ENCODE results near the gene MRPS26.
A peak's percentile ranks its signal among the peaks of the same experiment; 100 is the strongest.
"Not testable (repeated sequence)": the region's sequence is repeated elsewhere in the genome, so short reads cannot be mapped to it uniquely, and the experiment has no call there.

The MRPS26 gene

DNA sequence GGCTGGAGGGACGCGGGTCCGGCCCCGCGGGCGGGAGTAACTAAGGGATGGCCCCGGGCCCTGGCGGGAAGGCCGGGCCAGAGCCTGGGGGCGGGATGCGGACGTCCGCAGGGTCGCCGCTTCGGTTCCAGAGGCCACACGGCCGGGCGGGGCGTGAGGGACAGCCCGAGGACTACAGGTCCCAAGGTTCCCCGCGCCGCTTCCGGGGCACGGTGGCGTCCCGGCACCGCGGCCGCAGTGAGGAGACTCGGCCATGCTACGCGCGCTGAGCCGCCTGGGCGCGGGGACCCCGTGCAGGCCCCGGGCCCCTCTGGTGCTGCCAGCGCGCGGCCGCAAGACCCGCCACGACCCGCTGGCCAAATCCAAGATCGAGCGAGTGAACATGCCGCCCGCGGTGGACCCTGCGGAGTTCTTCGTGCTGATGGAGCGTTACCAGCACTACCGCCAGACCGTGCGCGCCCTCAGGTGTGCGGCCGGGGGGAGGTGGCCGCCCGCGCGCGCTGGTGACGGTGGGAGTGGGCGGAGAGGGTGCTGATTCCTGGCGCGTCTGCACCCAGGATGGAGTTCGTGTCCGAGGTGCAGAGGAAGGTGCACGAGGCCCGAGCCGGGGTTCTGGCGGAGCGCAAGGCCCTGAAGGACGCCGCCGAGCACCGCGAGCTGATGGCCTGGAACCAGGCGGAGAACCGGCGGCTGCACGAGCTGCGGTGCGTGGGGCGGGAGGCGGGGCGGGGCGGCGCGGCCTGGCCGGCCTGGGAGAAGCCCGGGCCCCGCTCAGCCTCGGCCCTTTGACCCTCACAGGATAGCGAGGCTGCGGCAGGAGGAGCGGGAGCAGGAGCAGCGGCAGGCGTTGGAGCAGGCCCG, at the start of gene MRPS26:
Gene MRPS26 (plus strand): TSS at position 237 of the 861 bp plus-strand sequence. CDS start 17 bp downstream, at position 254.
- no peak for FAIRE-seq

DNA sequence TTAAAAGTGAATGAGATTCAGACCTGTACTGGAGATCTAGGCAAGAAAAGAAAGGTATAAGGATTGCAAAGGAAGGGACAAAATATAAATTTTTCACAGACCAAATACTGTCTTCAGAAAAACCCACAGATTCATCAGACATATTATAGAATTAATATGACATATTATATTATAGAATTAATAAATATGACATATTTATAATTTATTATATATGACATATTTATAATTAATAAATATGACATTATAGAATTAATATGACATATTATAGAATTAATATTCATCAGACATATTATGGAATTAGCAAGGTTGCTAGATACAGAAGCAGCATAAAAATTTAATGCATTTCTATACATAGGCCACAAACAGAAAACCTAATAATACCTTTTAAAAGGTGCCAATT, 47.1 kb upstream of the MRPS26 start:
- no peak for FAIRE-seq

DNA sequence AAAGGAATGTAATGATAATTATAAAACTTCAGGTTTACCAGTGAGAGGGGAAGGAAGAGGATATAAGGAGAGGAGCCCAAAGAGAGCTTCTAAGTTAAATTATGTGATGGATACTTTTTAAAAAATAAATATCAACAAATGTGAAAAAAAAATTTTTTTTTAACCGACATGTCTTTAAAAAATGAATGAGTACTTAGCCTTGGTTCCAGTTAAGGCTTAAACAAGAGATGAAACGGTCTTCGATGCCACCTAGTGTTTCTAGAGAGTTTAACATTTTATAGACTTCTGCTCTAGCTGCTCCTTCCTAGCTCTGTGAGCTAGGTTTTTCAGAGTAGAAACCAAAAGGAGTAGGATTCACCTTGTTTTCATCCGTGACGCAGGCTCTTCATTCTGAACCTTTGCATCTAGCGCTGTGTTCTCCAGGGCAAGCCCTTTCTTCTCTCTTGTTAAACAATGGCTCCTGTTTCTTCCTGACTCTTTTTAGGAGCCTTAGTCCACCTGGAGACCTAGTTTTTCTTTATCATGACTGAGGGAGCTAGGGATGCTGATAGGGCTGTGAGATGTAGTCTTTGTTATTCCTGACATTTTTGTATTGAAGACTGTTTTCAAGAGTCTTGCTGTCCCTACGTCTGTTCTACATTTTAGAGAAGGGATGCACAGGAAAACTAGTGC, 44.9 kb upstream of the MRPS26 start:
- peak; percentile 75 for FAIRE-seq

DNA sequence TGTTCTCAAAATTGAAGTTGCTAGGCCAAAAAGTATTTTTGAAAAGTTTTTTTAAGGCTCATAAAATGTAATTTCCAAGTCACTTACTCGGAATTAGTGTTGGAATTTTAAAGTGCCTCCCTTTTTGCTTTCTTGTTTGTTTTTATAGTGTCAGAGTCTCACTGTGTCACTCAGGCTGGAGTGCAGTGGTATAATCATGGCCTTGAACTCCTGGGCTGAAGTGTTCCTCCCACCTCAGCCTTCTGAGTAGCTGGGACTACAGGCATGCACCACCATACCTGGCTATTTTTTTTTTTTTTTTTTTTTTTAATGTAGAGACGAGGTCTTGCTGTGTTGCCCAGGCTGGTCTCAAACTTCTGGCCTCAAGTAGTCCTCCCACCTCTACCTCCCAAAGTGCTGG, 42.4 kb upstream of the MRPS26 start:
- no peak for FAIRE-seq

DNA sequence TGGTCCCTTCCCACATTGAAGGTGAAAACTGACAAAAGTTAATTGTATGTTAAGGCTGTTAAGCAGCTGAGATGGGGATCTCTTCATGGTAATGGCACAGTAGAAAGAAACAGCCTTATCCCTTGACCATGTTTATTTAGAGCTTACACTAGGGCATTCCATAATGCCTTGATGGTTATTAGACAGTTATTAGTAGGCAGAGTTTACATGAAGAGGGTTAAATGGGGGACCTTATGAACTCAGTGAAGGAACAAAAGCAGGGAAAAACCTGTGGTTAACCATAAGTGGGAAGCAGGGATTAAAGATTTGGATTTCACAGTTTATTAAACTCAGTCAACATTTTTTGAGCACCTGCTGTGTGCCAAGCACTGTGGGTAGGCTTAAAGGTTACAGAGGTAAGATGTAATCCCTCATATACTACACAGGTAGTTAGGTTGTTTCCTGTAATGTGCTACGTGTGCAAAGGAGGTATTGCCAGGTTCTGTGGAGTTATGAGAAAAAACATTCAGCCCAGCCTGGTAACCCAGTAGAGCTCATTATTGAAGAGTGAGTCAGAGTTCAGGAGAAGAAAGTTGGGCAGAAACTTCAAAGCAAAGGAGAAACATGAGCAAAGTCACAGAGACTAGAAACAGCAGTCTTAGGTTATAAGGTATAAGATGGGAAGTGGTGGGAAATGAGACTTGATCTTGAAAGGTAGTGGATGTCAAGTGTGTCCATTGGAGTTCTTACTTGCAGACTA, 34.7 kb upstream of the MRPS26 start:
- FAIRE-seq, result no peak

DNA sequence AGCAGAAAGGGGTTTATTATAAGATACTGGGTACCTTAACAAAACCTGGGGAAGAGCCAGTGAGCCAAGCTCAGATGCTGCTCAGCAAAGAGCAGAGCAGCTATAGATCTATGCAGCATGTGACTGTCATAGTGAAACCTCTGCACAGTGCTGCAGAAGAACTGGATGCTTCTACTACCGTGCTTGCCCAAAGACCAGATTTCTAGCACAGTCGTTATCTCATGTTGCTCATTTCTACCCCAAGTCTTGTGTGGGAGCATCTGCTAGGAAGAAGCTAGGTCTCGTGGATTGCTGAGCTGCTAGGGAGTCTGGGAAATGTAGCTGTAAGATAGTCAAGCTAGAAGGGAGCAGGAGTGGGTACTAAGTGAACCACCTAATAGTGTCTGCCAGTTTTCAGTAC, 34.1 kb upstream of the MRPS26 start:
- FAIRE-seq, result no peak

DNA sequence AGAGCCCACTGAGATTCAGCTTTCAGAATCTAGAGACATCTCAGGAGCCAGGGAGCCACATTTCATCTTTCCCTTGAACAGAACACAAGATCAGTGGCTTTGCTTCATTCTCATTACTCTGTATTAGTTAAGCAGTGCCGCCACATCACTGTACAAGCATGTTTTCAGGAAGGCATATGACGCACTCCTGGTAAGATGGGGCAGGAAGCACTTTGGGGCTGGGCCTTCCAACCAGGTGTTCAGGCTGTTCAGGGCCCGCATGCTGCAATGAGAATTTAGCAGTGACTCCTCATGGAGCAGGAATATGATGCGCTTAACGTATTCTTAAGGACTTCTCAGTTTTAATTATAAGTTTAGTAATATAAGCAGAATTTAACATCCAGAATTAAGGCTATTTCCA, 32.1 kb upstream of the MRPS26 start:
- FAIRE-seq, result no peak

DNA sequence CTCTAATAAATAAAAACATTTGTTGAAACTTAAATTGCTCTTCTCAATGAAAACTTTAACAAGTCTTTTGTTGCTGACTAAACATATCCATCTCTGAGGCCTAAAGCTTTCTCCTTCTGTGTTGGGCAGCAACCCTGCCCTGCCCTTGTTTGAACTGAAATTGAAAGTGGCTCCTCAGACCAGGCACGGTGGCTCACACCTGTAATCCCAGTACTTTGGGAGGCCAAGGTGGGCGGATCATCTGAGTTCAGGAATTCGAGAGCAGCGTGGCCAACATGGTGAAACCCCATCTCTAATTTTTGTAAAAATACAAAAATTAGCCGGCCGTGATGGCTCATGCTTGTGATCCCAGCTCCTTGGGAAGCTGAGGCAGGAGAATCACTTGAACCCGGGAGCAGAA, 31.7 kb upstream of the MRPS26 start:
- no peak for FAIRE-seq

DNA sequence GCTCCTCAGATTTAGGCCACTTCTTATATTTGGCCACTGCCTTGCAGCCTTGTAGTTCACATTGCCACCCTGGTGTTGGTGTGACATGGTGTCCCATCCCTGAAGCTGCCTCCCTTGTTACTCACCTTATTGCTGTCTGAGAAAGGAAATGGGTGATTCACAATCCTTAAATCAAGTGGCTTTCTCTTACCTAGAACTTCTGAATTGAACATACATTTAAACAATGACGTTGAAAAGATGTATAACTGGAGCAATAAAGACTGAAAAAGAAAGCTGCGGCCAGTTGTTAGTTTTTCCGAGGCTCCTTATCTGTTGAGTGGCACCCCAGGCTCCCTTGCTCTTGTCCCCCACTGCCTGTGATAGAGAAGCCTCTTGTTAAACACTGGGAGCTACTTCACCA, 31.2 kb upstream of the MRPS26 start:
- no peak for FAIRE-seq

DNA sequence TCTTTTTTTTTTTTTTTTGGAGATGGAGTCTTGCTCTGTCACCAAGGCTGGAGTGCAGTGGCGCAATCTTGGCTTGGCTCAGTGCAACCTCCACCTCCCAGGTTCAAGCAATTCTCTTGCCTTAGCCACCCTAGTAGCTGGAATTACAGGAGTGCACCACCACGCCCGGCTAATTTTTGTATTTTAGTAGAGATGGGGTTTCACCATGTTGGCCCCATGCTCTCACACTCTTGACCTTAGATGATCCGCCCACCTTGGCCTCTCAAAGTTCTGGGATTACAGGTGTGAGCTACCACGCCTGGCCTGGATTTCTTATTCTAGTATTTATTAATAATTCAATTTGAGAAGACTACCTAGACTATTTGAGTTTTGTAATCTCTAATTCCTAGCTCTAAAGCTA, 30.6 kb upstream of the MRPS26 start:
- not testable (repeated sequence) for FAIRE-seq

DNA sequence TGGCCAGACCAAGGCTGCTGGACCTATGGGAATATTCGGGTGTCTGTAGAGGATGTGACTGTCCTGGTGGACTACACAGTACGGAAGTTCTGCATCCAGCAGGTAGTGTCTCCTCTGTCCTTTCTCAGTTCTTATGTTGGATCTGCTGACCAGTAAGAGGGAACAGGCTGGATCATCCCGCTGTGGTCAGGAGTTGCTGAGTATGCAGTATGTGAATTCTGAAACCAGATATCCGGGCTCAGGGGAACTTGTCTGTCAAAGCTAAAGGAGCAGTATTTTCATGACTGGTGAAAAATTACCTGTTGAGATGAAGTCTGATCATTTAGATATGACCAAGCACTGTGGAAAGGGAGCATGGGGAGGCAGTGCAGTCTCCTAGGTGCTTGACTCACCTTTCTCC, 24.5 kb upstream of the MRPS26 start:
- no peak for FAIRE-seq

DNA sequence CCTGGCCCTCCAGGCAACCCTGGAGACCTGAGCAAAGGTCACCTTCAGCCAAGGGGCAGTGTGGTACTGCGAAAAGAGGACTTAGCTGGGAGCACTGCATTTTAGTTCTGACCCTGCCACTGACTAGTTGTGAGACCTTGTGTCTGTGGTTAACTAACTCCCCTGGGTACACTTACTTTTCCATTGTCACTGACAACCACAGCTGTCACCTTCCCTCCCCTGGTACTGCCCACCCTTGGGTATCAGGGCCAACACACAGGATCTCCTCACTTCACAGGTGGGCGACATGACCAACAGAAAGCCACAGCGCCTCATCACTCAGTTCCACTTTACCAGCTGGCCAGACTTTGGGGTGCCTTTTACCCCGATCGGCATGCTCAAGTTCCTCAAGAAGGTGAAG, 24.1 kb upstream of the MRPS26 start:
- FAIRE-seq, result no peak

DNA sequence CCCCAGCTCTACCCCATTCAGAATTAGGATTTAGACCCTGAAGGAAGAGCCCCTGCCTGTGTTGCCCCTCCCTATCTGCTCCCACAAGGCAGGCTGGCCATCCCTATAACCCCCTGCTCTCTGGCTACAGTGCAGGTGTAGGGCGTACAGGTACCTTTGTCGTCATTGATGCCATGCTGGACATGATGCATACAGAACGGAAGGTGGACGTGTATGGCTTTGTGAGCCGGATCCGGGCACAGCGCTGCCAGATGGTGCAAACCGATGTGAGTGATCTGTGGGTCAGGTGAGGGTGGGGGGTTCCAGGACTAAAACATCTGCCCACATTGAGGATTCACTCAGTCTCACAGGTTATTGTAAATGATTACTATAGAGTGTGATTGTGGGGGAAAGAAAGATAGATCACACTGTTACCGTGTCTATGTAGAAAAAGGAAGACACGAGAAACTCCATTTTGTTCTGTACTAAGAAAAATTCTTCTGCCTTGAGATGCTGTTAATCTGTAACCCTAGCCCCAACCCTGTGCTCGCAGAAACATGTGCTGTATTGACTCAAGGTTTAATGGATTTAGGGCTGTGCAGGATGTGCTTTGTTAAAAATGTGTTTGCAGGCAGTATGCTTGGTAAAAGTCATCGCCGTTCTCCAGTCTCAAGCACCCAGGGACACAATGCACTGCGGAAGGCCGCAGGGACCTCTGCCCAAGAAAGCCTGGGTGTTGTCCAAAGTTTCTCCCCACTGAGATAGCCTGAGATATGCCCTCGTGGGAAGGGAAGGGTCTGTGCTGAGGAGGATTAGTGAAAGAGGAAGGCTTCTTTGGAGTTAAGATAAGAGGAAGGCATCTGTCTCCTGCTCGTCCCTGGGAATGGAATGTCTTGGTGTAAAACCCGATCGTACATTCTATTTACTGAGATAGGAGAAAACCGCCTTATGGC, 23.0 kb upstream of the MRPS26 start:
- not testable (repeated sequence) for FAIRE-seq

DNA sequence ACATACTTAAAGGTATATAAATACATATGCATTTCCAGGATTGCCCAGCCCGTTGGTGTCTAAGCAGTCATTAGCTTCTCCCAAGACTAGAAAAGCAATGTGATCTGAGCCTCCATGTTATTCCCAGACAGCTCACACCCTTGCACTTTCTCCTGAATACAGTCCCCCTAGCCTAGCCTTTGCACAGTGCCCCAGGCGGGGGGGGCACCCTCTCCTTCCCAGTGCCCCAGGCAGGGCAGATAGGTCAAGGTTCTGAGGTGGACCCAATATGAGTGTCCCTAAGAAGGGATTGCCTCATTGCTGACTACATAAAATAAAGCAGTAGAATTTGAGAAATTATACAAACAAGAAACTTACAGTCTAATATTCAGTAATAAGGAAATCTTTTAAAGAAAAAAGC, 17.9 kb upstream of the MRPS26 start:
- FAIRE-seq, result no peak

DNA sequence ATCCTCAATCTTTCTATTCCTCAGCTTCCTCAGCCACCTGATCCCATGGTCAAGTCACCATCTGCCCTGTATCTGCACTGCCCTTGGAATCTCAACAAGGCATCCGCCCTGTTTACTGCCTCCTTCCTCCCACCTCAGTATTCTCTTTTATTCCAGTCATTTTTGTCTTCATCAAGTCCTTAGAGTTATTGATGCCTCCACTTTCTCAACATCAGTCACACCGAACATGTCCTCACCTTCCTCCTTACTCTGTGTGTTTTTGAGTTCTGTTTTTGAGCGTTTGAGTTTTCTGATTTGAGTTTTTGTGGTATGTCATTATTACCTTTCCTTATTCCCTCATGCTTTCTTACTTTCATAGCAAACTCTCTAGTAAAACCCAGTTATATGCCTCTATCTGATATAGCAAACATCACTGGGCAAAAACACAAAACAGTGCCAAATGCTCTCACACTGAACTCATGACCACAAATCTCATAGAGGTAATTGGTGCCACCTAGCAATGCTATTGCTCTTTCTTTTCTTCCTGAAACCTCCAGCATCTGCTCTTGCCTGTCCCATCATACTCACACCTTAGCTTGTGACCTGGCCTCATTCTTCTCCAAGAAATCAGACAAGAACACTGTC, 14.2 kb upstream of the MRPS26 start:
- FAIRE-seq, result no peak

DNA sequence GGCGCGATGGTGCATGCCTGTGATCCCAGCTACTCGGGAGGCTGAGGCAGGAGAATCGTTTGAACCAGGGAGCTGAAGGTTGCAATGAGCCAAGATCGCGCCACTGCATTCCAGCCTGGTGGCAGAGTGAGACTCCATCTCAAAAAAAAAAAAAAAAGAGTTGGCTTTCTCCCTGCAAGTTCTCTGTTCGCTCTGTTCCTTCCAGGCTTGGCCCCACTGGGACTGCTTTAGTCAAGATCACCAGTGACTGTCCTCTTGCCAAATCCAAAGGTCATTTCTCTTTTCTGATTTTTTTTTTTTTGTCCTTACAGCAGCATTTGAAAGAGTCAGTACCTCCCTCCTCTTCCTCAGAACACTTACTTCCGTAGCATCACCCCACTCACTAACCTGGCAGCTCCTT, 13.2 kb upstream of the MRPS26 start:
- no peak for FAIRE-seq

DNA sequence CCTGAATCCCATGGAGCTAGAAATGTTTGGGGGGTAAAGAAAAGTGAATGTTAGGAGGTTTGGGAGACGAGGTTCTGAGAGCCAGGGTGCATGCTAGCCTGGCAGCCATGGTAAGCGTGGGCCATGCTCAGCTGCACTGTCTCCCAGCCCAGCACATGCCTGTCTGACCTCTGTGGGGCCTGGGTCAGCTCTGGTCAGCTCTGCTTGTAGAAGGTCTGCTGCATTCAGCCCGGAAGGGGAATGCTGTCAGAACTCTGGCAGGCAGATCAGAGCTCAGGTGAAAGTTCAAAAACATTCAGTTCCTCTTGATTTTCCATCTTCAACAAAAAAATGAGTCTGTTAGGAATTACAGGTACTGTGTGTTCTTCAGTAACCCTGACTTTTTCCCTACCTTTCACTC, 8.2 kb upstream of the MRPS26 start:
- FAIRE-seq, result no peak

DNA sequence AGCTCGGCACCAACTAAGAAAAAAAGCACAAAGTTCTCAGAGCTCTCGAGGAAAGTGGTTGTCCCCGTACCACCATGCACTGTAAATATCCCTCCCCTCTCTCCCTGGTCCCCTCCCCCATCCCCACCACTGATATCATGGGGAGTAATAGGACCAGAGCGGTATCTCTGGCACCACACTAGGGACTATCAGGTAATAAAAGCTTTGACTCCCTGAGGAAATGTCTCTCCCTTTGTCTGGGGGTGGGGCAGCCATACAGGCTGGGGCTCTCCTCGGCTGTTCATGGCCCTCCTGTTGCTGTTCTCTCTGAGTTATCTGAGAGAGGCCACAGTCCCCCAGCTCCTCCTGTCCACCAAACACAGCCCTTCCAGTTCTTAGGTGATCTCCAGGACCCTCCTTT, 7.4 kb upstream of the MRPS26 start:
- FAIRE-seq, result no peak

DNA sequence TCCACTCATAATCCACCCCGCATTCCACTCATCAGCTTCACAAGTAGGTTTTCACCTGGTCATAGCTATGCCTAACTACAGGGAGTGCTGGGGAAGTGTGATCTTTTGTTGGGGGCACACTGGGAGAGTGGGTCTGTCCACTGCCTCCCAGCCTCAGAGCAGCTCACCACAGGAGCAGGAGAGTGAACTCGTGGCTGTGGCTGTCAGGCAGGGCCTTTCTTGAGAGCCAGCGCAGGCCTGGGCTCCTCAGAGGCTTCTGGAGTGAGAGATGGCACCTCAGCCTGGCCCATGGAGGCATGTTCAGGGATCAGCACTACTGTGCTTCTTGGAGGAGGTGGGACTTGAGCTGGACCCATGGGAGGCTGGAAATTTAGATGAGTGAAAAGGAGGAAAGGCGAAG, 6.4 kb upstream of the MRPS26 start:
- no peak for FAIRE-seq

DNA sequence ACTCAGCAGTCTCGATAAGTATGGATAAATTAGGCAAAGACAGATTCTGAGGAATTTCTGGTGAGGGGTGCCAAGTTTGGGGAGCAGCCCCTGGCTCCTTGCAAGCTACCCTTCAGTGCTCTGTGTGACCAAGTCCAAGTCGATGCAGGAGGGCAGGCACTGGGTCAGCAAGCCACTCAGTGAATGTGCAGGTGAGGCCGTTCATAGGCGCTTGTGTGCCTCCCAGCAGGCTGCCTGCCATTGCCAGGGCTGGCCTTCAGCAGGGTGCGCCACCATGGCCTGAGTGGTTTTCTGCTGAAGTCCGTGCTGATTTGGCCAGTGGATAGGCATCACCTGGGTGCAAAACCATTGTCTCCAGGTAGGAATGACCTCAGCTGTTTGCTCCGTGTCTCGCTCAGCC, 5.8 kb upstream of the MRPS26 start:
- no peak for FAIRE-seq

DNA sequence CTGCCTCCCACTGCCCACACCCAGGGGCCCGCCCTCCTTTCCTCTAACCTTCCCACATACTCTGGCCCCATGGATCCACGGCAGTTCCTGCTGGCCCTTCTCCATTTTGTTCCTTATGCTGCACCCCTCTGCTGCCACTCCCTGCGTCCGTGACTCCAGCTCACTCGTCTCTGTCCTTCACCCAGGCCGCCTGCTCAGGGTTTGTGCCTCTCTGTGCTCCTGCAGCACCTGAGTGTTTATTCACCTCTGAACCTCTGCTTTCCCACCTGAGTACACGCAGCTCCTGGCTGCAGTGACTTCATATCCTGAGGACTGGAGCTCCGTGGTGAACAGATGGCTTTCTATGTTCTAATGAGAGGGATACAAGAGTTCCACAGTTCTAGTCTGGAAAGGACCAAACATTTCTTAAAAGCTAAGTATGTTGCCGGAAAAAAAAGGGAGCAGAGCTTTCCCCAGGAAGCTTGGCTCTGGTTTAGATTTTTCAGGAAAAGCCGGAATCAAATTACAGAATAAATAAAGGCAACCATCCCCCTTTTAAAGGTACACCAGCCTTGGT, 3.9 kb upstream of the MRPS26 start:
- no peak for FAIRE-seq

DNA sequence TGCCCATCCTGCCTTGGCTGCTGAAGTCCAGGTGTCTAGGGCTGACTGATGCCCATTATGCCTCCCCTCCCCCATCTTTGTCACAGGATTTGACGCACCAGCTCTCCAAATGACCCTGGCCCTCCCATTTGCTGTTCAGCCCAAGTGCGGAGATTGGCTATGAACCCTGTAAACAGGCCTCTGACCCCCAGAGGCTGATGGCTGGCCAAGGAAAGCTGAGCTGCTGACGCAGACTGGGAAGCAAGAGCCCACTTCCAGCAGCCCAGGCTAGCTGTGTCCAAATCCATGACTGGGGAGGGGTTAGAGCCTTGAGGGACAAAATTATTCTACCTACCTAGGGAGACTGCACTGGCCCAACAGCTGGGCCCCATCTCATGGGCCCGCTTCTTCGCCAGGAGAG, 3.2 kb upstream of the MRPS26 start:
- no peak for FAIRE-seq

Data from colon (tissue), 2 donors.